SK-N-SH (cell line): ENCODE data around the gene WWTR1.

ENCODE experiments used
- CHD2 ChIP-seq: fragments of 150-350 bp; IDR thresholded peaks from 2 replicates; pipeline ENCODE4 v1.6.1; 2018; ENCODE audit warnings: low read length; ENCODE audit not compliant: partially characterized antibody
- CTCF ChIP-seq: fragments of 200-600 bp; sonication (generic); IDR thresholded peaks from 2 replicates; pipeline ENCODE4 v1.6.1; 2017; ENCODE audit warnings: antibody characterized with exemption, mild to moderate bottlenecking, moderate library complexity
- ELF1 ChIP-seq: IDR thresholded peaks from 2 replicates; pipeline ENCODE4 v1.4.0; 2012
- EP300 ChIP-seq, 2 experiments: IDR thresholded peaks; 2 replicates each; pipeline versions ENCODE4 v1.4.0 to v1.6.1; 2012; ENCODE audit warnings: borderline replicate concordance in 1 of 2, low read depth in 1 of 2, low read length in 1 of 2
- EZH2phosphoT487 ChIP-seq: fragments of 200-600 bp; sonication (generic); IDR thresholded peaks from 2 replicates; pipeline ENCODE4 v1.6.1; 2017; ENCODE audit warnings: low read depth, mixed run types, mild to moderate bottlenecking, antibody characterized with exemption, moderate library complexity, borderline replicate concordance
- FOXJ3 ChIP-seq: sonication (generic); formaldehyde crosslinking; IDR thresholded peaks from 2 replicates; pipeline ENCODE4 v1.5.1; 2020; ENCODE audit warnings: mild to moderate bottlenecking, missing genetic modification reagents
- FOXM1 ChIP-seq: IDR thresholded peaks from 2 replicates; pipeline ENCODE4 v1.4.0; 2012; ENCODE audit warnings: low read depth, mild to moderate bottlenecking
- IRF3 ChIP-seq: fragments of 150-350 bp; IDR thresholded peaks from 2 replicates; pipeline ENCODE4 v1.6.1; 2016; ENCODE audit warnings: mild to moderate bottlenecking, low read depth, low read length
- MAX ChIP-seq: IDR thresholded peaks from 2 replicates; pipeline ENCODE4 v1.4.0; 2012; ENCODE audit warnings: low read depth
- POLR2AphosphoS5 ChIP-seq: IDR thresholded peaks from 2 replicates; pipeline ENCODE4 v1.6.1; 2012; ENCODE audit warnings: low read depth, low read length
- TEAD4 ChIP-seq: IDR thresholded peaks from 2 replicates; pipeline ENCODE4 v1.4.0; 2012; ENCODE audit warnings: mild to moderate bottlenecking, borderline replicate concordance; ENCODE audit not compliant: insufficient read depth

GRCh38 chr3:149620291-149621020 is 37.4 kb downstream of the WWTR1 start:
- no peak for TF ChIP-seq CHD2
- TF ChIP-seq CTCF, result no peak
- no peak for TF ChIP-seq TEAD4
- TF ChIP-seq EP300 (IDR thresholded peaks at IDR 0.05; ENCODE audit: borderline replicate concordance in 1 of 2, low read depth in 1 of 2, low read length in 1 of 2), result no peak
- TF ChIP-seq MAX, result no peak
- no peak for TF ChIP-seq ELF1
- no peak for TF ChIP-seq FOXM1
- no peak for TF ChIP-seq POLR2AphosphoS5
- TF ChIP-seq EZH2phosphoT487, result no peak
- no peak for TF ChIP-seq FOXJ3 (CRISPR knock-in tag)
- no peak for TF ChIP-seq IRF3
